CD4-positive, alpha-beta T cell treated with Interleukin-21 for 1 hour (primary cell): ENCODE measurements around the gene CYP27A1.
"Not testable (repeated sequence)": the region's sequence is repeated elsewhere in the genome, so short reads cannot be mapped to it uniquely, and the experiment has no call there.

Experiments
- DNase-seq: peaks from one replicate; pipeline ENCODE4 v3.0.0-alpha.2; 2020

Gene CYP27A1

DNA sequence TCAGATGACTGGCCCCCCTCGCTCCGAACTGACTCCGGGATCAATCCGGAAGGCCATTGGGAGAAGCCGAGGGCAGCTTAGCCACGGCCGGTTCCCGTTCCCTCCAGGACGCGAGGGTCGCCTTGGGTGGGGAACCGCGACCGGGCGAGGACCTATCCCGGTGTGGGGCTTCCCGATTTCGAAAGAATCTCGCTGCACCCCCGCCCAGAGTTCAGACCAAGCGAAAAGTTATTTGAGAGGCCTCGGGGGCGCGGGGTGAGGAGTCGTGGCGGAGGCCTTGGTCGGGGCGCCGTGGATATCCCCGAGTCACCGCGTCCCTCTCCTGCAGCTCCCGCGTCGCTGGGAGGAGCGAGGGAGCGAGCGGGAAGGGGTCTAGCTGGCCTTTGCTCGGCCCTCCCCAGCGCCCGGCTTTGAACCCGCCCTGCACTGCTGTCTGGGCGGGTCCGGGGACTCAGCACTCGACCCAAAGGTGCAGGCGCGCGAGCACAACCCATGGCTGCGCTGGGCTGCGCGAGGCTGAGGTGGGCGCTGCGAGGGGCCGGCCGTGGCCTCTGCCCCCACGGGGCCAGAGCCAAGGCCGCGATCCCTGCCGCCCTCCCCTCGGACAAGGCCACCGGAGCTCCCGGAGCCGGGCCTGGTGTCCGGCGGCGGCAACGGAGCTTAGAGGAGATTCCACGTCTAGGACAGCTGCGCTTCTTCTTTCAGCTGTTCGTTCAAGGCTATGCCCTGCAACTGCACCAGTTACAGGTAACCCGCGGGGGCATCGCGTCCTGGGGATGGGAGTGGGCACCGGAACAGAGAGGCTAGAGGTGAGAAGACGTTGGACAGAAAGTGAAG is at the start of gene CYP27A1:
TSS of gene CYP27A1 (plus strand) at position 457 of the 837 bp plus-strand sequence. CDS start at position 493, 36 bp downstream.
- DNase-seq = no peak

DNA sequence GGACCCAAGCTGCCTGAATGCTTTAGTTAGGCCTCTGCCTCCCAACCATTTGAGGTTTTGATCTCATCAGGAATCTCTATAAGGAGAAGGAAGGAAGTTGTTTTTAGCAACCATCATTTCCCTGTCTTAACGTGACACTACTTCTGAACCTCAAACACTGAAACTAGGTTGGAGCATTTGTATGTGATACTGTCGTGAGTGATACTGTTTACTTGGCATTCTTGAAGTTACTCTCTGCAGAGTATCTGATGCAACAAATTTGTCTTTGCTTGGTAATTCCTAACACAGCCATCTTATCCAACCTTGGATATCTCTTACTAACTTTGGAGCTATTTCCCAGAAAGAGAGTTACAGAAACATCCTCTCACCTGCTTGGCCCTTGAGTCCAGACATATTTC is 49.2 kb upstream of the CYP27A1 start:
- no peak for DNase-seq

DNA sequence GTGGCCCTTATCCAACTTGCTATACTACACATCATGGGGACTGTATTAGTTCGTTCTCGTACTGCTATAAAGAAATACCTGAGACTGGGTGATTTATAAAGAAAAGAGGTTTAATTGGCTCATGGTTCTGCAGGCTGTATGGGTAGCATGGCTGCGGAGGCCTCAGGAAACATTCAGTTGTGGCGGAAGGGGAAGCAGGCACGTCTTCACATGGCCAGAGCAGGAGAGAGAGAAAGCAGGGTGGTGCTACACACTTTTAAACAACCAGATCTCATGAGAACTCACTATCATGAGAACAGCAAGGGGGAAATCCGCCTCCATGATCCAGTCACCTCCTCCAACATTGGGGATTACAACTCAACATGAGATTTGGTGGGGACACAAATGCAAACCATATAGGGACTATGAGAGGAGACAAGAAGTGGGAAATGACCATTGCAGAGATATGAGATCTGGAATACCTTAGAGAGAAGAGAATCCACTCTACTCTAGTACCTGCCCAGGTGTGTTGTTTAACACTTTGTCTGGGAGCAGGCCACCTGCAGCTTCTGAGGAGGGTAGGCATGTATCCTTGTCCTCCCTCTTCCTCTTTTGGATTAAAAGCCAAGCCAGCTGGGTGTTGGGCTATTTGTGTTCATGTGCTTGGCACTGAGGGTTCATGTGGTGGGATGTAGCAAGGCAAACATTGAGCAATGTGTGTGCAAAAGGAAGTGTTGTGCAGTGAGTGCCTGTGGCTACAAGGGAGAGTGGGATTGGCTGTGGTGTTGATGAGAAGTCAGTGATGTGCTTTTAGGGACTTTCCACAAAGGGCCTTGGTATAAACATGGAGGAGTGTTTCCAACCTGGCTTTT is 48.6 kb upstream of the CYP27A1 start:
- peak; percentile 26 for DNase-seq

DNA sequence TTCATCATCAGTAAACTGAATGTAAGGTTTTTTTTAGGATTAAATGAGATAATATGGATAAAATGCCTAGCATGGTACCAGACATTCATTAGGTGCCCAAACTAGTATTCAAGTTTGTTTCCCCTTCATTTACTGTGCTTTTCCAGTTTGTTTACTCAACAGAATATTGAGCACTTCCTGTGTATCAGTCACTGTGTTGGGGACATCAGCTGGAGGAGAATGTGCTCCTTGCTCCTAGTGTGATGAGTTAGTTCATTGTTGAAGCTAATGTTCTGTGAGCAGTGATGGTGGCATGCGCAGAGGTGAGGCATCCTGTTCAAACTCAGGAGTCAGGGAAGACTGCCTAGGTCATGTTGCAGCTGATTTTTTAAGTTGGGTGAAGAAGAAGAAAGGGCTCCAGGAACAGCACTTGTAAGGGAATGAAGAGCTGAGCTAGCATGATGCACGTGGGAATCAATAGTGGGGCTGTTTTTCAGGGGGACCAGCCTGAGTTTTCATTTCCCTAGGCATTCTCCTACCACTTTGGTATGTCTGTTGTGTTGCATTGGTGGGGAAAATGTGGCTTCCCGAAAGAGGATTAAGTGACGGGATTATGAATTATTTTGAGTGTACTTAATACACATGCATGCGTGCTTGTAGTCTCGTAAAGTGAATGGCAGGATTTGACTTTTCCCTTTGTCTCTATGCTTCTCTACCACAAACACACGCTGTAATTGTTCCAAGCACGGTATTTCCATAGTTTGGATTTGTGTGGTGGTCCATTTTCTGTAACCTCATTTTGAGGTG is 47.6 kb upstream of the CYP27A1 start:
- no peak for DNase-seq

DNA sequence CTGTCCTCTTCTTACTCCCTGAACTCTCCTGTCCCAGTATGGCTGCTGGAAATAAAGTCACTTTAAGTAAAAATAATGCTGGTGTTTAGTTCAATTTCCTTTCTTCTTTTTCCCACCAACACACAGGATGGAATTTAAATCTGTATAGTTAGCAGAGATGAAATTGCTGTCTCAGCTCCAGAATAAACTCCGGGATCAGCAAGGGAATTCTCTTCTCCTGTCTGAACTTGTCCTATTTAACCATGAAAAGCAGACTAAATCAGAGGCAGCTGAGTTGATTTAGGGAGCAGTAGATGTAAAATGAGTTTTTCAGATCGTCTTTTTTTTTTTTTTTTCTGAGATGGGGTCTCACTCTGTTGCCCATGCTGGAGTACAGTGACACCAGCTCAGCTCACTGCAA is 45.4 kb upstream of the CYP27A1 start:
- no peak for DNase-seq

DNA sequence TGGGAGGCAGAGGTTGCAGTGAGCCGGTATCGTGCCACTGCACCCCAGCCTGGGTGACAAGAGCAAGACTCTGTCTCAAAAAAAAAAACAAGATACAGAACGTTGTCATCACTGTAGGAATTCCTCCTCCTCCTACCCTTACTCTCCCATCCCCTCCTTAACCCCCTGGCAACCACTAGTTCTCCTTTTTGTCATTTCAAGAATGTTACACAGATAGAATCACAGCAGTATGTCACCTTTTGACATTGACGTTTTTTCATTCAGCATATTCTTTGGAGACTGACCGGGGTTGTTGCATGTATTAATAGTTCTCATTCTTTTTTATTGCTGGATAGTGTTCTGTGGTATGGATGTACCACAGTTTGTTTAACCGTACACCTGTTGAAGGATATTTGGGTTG is 38.9 kb upstream of the CYP27A1 start:
- DNase-seq = no peak

DNA sequence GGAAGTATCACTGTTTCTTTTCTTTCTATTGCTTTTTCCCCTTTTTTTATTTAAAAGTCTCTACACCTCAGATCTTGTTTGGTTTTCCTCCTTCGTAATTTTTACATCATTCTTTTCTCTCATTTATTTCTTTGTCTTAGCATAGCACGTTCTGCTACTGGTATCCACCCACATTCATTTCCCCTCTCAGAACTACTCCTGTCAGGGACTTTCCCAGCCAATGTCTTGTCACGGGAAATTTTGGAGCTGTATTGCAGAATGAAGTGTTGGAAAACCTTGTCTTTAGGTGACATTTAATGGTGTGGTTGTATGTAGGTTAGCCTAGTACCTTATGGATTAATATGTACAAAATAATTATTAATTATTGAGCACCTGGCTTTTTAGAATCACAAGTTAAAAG is 37.3 kb upstream of the CYP27A1 start:
- DNase-seq = peak; percentile 13

DNA sequence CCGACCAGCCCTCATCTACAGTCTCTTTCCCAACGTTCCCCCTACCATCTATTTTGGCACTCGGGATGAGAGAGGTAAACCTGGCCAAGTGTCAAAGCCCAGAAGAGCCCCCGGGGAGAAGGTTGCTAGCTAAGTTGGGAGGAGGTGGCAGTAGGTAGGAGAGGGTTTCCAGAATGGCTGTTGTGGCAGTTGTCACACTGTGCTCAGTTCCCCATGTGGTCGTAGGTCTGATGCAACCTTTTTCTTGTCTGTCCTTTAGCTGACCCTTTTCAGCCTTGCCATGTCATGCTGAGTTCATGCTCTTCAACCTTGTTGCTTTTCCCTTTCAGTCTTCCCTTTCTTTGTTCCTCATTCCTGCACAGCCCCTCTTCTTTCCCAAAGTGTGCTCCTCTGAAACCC is 36.8 kb upstream of the CYP27A1 start:
- peak; percentile 14 for DNase-seq

DNA sequence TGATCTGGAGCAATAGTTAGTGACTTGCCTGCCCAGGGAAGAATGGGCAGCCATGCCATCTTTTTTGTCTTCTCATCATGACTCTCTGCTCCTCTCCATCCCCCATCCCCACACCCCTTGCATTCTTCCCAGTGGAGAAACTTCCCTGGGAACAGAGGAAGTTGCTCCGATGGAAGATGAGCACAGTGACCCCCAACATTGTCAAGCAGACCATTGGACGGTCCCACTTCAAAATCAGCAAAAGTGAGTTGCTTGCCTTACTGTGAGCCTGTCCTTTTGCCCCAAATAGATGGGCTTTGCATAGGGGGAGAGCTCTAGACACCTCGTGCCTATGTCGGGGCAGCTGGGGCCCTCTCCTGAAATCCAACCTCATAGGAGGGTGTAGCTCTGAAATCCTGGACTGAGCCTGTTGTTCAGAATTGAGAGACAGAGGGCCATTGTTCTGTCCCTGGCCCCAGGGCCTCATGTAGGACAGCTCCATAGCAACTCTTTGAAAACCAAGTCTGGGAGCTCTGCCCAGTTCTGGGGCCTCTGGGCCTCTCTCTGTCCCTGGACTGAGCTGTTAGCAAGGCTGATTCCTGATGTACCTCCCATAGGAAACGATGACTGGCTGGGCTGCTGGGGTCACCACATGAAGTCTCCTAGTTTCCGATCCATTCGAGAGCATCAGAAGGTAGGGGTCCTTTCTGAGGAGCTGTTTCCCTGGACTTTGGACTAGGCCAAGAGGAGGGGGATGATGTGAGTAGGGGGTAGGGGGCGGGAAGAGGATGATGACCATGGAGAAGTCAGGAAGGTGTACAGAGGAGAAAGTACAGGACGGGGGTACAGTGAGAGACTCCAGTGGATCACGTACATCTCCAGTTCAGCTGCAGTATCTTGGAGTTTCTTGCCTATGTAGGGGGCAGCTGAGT is 36.1 kb upstream of the CYP27A1 start:
- no peak for DNase-seq

DNA sequence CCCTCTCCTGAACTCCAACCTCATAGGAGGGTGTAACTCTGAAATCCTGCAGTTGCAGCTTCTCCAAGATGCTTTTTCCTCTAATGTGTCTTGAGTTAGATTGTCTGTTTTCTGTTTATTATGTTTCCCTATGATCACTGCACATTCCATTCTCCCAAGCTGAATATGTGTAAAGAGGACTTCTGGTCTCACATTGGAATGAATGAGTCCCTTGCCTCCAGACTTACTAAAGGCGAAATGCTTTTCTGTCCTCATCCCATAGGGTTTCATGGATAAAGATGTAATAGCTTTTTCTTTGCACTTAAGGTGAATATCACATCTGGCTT is 35.5 kb upstream of the CYP27A1 start:
- no peak for DNase-seq

DNA sequence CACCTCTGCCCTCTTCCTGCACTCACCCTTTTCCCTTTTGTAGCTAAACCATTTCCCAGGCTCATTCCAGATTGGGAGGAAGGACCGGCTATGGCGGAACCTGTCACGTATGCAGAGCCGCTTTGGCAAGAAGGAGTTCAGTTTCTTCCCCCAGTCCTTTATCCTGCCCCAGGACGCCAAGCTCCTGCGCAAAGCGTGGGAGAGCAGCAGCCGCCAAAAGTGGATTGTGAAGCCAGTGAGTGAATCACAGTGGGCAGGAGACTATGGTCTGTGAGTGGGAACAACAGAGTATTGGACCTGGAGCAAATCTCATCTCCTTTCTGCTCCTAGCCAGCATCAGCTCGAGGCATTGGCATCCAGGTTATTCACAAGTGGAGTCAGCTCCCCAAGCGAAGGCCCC is 35.0 kb upstream of the CYP27A1 start:
- no peak for DNase-seq

DNA sequence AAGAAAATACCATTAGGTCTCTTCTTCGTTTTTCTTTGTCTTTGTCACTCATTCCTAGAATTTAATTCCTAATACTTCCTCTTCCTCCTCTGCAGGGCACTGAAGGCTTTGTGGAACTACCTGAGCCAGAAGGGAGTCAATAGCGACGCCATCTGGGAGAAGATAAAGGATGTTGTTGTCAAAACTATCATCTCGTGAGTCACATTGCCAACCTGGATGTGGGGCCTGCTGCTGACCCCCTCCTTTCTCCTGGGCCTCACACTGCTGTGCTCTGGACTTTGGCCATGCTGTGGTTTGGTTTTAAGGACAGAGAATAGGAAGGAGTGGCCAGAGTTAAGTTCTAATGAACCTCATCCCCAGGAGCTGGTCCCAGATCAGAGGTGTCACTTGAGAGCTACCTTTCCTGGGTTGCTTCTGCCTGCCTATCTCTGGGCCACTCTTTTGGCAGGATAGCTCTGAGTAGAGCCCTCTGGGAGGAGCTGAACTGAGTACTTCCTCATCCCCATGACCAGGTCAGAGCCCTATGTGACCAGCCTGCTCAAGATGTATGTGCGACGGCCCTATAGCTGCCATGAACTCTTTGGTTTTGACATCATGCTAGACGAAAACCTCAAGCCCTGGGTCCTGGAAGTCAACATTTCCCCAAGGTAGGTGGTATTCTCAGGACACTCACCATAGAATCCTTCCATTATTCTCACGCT is 33.1 kb upstream of the CYP27A1 start:
- DNase-seq = no peak

DNA sequence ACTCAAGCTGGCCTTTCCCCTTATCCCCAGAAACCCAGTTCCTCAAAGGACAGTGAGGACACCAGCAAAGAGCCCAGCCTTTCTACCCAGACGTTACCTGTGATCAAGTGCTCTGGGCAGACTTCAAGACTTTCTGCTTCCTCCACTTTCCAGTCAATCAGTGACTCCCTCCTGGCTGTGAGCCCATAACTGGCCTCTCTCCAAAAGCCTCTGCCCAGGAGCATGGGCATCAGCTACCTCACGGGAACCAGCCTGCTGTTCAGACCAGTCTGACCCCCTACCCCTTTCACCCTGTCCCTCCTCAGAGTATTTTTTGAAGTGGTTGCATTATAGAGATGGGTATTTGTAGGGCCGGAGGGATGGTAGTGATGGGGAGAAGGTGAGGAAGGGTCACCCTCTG is 27.7 kb upstream of the CYP27A1 start:
- no peak for DNase-seq

DNA sequence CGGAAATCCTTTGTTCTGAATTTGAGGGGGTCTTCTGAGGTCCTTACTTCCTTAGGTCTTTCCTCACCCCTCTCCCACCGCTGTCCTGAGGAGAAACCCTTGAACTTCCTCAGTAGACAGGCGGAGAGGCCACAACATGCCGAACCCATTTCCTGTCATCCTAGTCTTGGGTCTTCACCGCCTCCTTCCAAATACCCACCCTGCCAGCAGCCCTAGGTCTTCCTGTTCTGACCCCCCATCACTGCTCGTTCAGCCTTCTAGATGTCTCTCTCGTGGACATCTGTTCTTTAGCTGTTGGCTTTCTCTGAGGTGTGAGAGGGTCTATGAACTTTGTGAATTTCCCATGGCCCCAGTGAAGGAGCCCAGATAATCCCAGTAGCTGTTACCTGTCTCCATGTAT is 27.2 kb upstream of the CYP27A1 start:
- no peak for DNase-seq

DNA sequence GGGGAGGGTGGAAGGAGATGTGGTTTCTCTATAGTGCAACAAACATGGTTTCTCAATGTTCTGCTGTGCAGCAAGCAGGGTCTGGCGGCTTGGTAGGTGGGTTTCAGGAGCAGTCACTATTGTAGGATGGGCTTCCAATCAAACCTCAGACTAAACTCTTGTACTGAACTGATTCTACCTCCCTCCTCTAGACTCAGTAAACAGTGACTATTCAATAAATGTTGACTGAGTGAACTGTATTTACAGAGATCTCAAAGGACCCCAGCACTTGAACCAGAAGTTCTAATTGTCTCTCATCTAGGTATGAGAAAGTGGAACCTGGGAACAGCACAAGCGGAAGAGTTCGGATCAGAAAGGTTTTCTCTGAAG is 26.8 kb upstream of the CYP27A1 start:
- no peak for DNase-seq

DNA sequence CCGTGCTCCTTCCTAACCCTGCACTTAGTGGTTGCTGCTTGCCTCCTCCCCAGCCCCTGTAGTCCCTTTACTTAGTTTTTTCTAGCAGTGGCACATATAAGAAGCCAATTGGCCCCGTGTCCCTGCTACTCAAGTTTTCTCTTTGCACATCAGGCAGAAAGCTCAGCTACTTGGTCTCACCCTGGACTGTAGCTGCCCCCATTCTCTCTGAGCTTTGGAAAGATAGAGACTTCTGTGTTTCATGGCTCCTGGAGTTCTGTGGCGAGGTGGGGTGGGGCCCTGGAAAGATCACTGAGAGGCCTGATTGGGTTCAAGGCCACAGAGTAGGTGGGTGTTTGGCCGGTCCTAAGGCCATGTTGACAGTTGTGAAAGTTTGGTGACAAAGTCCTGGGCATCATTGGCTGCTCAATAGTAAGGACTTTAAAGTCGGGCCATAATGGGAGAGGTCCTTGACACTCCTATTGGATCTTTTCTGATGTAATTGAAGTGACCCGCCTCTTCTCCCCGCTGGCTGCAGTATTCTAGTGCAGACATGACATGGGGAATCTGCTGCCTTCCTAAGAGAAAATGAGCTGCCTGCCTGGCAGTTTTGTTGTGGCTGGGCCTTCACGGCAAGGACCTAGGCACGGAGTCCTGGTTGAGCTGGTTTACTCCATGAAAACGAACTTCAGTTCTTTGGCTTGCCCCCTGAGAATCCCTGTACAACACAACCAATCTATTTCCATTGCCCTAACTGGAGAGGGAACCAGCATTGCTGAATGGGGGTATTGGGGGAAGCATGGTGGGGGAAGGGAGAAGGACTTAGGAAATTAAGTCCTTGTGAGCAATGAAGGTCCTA is 26.2 kb upstream of the CYP27A1 start:
- DNase-seq = no peak

DNA sequence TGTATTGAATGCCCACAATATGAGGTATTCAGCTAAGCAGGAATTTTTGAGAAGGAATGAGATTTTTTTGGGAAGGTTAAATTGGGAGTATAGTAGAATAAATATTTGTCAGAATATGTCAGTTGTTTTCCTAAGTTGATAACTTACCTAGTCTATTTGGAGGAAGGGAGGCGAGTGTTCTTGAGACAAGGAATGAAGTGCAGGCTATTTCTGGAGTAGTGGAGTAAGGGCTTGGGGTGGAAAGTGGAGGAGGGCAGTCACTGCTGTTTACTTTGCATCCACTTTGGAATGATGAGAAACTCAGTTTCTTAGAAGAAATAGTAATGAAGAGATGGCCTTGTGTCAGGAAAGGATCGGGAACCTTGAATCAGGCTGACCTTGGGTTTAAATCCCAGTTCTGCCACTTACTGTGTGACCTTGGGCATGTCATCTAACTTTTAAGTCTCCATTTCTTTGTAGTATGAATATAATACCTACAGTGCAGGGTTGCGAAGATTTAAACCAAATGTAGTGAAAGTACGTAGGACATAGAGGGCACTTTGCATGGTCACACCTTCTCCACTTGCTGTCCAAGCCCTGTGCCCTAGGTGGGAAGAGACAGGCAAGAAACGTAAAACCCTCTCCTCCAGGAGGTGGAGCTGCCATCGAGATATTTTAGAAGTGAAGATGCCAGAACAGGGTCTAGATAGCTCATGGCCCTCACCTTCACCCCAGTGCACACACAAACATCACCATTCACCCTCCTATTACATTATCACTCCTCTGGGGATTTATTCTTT is 25.2 kb upstream of the CYP27A1 start:
- DNase-seq = no peak

DNA sequence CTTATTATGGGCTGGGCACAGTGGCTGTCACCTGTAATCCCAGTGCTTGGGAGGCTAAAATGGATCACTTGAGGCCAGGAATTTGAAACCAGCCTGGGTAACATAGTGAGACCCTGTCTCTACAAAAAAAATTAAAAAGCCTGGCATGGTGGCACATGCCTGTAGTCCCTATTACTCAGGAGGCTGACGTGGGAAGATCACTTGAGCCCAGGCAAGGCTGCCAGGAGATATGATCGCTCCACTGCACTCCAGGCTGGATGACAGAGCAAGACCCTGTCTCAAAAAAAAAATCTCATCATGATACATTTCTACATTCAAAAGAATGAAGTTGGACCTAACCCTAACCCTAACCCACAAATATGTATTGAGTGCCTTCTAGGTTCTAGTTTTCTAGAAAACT is 20.2 kb upstream of the CYP27A1 start:
- DNase-seq = no peak

DNA sequence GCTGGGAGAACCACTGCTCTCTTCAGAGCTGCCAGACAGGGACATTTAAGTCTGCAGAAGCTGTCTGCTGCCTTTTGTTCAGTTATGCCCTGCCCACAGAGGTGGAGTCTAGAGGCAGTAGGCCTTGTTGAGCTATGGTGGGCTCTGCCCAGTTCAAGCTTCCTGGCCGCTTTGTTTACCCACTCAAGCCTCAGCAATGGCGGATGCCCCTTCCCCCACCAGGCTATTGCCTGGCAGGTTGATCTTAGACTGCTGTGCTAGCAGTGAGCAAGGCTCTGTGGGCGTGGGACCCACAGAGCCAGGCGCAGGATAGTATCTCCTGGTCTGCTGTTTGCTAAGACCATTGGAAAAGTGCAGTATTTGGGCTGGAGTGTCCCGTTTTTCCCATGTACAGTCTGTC is 9.2 kb upstream of the CYP27A1 start:
- not testable (repeated sequence) for DNase-seq

DNA sequence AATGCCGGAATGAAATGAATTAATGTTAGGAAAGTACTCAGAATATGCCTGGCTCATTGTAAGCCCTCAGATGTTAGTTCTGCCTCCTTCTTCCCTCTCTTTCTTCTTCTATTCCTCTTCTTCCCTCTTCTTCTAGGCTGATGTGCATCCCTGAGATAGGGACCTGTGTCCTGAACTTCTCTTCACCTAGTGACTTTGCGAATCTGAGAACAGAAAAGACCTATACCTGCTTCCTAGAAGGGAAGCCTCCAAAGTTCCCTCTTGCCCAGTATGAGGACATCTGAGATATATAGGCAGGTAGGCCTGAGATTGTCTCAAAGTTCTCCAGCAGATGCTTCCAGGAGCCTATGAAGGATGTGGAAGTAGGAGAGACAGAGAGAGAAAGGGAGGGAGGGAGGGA is 8.1 kb upstream of the CYP27A1 start:
- DNase-seq = no peak
